ENCODE data around the gene HOXC12.

HOXC12 gene

DNA sequence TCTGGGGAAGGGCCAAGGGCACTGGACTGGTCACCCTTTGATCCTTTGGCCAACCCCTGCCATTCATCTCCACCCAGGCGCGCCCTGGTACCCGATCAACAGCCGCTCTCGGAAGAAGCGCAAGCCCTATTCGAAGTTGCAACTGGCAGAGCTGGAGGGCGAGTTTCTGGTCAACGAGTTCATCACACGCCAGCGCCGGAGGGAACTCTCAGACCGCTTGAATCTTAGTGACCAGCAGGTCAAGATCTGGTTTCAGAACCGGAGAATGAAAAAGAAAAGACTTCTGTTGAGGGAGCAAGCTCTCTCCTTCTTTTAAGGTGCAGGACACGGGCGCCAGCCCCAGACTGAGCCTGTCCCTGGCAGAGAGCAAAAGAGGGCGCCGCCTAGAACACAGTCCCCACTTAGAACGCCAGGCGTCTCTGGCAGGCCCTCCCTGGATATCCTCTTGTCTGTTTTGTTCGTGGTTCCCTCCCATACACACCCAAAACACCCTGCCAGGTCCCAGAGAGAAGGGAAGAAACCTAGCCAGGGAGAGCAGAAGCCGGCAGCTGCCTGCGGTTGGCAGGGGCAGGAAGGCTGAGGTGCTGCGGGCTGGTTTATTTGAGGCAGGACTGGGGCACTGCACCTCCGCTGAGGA is 1.7 kb downstream of the HOXC12 start:
- DNase-seq (ENCODE audit: low read depth in 3 of 3), result no peak

DNA sequence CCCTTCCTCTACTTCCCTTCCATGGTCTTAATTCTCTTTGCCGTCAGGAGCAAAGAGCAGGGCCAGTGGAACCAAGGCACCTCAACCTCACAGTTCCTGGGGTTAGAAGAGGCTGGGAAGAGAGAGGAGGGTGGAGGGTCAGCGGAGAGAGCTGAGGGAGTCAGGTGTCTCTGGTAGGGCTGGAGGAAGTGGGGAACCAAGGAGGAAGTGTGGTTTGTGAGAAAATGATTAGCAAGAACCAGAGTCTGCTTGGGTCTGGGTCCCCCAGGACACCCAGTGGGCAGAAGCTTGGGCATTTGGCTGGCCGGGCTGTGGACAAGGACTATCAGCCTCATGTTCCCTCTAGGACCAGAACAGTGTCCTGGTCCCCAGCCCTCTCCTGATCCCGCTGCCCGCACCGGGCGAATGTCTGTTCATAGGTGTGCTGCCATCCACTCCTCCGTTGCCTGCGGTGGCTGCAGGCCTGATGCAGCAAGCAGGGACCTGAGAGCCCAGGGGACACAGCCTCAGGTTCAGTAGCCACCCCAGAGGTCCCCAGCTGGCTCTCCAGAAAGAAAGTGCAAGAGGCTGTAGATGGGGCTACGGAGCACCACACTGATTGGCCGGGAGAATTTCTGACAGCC is 2.3 kb downstream of the HOXC12 start:
- DNase-seq (ENCODE audit: low read depth in 3 of 3), result no peak

- no peak for DNase-seq (ENCODE audit: low read depth in 3 of 3)
These were observed 3.4 kb downstream of the HOXC12 start for GRCh38 chr12:53958128-53958527.

DNA sequence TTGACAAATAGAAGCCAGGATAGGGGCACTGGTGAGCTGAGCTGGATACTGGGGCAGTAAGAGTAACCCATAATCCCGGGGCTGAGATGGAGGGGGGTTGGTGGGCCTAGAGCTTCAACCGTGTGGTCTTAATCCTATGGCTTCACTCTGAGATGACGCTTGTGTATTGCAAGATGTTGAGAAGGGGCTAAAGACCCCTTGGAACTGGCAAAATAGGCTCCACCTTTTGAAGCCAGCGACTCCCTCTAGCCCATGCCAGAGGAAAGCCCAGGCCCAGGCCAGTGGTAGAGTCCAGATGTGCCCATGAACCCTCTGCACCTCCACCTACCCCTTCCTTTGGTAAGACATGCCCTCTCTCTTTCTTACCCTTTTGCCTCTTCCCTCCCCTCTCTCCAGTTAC is 4.6 kb downstream of the HOXC12 start:
- DNase-seq (ENCODE audit: low read depth in 3 of 3), result no peak

GRCh38 chr12:53960187-53961024 is 5.7 kb downstream of the HOXC12 start:
- no peak for DNase-seq (ENCODE audit: low read depth in 3 of 3)

DNA sequence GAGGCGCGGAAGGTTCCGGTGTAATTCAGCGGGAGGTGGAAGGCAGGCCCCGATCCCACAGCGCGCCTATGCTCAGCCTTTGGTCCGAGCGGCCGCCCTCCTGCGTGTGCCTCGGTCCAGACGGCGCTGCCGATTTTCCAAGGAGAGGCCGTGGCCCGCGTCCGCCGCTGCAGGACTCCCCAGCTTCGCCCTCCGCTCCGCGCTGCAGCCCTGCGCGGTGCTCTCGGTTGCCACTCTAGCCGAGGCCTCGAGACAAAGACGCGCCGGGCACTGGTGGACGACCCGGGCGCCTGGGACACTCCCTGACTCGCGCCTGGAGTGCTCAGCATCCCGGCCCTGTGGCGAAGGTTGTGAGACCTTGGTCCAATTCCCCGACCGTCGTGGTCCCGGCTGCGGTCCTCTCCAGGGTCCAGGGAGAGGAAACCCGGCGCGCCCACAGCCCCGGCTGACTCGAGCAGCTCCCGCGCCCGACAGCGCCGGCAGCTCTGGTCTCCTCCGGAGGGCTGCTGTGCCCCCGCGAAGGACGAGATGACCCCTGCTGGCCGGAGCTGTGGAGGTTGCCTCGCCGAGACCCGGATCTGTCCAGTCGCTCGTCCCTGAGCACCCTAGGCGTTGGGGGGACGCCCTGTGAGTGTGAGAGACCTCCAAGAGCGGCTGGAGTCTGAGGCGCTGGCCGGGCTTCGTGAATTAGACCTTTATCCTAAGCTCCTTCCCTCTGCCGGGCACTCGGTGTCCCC is 6.5 kb downstream of the HOXC12 start:
- DNase-seq (ENCODE audit: low read depth in 3 of 3), result no peak

GRCh38 chr12:53963005-53963404 is 8.3 kb downstream of the HOXC12 start:
- no peak for DNase-seq (ENCODE audit: low read depth in 3 of 3)

DNA sequence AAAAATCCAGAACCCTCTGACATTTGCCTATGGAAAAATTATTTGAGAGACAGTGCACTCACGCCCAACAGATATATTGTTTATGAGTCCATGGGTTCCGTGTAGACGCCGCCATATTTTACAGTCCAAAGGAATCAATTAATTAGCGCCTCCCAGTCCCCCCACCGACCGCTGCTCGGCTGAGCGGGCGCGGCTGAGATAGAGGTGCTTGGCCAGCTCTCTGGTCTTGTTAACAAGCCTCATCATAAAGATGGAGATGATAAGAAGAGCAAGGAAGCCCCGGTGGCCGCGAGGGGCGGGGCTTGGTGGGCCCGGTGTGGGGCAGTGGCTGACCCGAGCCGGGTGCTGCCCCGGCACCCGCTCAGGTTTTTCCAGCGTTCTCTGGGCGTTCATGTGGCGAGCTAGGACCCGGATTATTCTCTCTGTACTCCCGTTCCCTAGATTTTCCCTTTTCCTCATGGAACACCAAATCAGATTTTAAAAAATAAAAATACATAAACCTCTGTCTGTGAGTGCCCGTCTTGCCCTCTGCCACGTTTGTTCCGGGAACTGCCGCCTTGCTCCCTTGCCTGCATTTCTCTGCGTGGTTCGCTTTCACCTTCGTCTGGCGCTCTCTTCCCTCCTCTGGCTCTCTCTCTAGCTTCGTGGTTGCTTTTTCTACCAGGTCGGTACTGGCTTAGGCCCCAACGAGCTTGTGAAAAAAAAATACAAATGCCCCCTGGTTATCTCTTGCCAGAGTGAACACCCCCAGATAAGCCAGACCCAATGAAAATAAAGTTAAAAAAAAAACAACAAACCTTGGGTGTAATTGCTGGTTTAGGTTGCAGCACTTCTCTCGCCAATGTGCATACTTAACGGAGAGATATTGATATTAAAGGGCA is 9.0 kb downstream of the HOXC12 start:
- no peak for DNase-seq (ENCODE audit: low read depth in 3 of 3)

DNA sequence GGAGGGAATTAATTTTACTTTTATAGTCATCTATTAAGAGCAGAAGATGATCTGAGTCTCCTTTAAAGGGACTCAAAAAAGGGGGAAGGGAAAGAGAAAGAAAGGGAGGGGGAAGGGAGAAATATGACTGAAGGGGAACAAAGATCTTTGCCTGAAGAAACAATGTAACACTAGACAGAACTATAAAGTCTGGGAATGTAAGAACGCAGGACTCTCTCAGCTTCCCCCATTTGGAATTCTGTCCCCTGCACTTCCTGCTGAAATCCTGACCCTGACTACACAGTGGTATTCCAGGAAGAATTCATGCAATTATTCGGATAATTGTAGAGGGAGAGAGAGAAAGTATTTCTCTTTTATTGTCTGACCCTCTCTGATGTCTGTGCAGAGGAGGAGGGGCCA is 9.6 kb downstream of the HOXC12 start:
- no peak for DNase-seq (ENCODE audit: low read depth in 3 of 3)

DNA sequence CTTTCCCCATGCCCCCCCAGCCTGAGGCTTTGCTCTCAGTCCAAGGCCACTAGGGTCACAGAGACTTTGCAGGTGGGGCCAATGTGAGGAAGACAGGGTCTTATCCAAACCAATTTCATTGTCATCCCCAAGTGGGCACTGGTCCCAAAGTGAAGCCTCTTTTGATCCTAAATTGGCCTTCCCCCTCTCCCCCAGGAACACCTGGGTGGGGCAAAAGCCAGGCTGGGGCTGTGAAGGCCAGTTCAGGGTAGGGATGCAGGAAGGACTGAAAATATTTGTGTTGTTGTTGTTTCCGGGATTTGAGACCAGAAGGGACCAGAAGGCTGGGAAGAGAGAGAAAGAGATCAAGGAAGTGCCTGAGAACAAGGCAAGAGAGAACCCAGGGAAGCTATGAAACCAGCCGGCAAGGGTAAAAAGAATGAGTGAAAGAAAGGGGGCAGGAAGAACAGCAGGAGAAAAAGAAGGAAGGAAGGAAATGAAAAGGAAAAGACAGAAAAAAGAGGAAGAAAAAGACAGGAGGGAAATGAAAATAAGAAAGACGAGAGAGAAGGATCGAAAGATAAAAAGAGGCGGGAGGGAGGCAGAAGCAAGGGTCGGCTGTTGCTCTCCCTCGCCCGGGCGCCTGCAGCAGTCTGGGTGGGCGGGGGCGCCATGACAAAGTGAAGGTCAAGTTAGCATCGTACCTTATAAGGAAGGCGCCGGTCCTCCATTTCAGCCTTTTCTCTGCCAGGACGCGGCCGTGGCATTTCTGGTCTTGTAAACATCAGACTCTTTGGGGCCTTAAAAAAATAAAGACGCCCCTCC is 10.8 kb downstream of the HOXC12 start:
- no peak for DNase-seq (ENCODE audit: low read depth in 3 of 3)

DNA sequence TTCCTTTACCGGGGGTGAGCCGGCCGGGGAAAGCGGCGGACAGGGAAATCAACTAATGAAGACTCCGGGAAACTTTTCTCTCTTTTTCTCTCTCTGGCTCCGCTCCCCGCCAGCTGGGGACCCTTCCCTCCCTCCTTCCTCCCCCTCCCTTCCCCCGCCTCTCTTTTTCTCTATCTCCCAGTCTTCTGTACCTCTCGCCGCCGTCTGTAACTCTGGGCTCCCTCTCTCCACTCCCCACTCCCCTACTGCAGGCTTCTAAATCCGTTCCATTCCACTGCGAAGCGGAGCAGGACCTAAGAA is 11.3 kb downstream of the HOXC12 start:
- DNase-seq (ENCODE audit: low read depth in 3 of 3), result no peak

DNA sequence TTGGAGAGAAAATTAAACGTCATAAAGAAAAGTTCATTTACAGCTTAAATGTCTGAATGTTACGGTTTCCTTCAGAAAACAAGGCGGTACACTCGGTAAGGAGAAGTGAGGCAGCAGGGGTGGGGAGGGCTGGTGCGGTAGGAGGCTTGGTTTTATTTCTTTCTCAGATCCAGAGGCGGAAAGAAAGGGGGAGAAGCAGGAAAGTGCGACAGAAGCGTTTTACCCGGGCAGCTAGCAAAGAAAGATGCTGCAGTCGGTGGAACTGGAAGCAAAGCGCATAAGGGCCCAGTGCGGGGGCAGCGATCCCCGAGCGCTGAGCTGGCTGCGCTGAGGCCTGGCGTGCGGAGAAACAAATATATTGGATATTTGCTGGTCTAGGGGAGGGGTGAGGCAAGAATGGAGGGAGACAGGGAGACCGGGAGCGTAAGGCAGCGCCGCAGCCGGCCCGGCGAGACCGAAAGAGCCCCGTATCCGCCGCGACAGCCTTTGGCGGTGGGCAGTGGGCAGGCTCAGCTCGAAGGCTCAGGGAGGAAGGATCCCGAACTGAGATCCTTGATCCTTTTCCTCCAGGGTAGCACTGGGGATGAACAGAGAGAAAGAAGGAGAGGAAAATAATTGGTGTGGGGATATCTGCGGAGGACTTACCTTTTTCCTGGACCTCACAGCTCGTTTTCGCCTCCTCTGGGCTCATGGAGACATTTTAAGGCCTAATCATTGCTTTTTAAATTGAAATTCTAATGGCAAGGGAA is 11.9 kb downstream of the HOXC12 start:
- no peak for DNase-seq (ENCODE audit: low read depth in 3 of 3)

DNA sequence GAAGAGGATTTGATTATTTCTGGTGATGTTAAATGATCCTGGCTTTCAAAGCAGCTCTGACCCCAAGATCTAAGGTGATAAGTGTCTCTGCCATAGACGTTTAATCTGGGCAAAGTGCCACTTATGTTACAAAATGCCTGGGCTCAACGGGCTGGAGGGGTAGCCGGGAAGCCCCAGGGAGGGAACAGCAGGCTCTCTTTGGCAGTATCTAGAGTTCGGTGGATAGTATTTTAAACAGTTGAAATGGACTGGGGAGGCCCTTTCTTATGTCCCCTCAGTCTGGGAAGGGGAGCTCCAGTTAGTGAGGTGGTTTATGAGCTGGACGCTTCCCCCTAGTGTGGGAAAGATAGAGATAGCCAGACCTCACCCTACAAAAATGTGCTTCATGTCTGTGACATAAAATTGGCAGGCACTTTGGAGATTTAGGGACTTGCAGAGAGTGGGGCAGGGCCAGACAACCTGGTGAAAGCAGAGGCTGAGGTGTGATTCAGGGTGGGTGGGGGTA is 12.8 kb downstream of the HOXC12 start:
- DNase-seq (ENCODE audit: low read depth in 3 of 3), result no peak

GRCh38 chr12:53968214-53969127 is 13.8 kb downstream of the HOXC12 start:
- no peak for DNase-seq (ENCODE audit: low read depth in 3 of 3)

- DNase-seq (ENCODE audit: low read depth in 3 of 3), result no peak
These were observed 15.0 kb downstream of the HOXC12 start for GRCh38 chr12:53969588-53970259.

DNA sequence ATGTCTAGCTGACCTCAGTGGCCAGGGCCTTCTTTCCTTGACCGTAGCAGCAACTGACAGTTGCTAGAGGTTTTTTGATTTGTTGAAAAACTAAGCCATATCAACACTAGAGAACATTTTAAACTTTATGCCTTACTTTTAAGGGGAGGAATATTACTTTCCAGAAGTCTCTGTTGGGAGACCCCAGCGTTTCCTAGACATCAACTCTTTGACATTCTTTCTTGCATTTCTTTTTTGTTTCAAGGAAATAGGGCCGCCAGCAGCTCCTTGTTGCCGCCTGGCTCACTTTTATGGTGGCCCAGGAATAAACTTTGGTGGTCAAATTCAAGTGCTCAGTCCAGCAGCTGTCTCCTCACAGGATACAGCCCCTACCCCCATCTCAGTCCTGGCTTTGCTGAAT is 15.7 kb downstream of the HOXC12 start:
- DNase-seq (ENCODE audit: low read depth in 3 of 3), result no peak

GRCh38 chr12:53971129-53971528 is 16.4 kb downstream of the HOXC12 start:
- no peak for DNase-seq (ENCODE audit: low read depth in 3 of 3)

DNA sequence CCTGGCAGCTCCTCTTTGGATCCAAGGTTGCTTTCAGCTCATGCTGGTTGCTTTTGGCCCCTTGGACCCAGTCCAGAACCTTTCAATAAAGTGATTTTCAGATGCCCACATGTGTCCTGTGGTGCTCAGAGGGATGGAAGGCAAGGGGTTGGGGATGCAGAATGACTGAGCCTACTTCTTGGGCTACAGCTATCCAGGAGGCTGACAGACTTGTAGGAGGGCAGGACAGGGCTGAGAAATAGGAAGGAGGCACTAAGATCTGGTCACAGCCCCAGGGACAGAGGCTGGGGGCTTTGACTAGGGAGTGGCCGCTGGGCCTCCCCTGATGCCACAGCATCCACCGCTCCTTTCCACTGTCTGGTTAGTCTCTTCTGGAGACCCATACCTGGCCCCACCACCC is 17.0 kb downstream of the HOXC12 start:
- no peak for DNase-seq (ENCODE audit: low read depth in 3 of 3)

Data from stimulated activated CD4-positive, alpha-beta T cell treated with anti-CD3 and anti-CD28 coated beads, TNF-alpha, amount 100 ng/mL, for 48 hours (primary cell).